ENCODE data around the gene MINDY4B. TPM values are rescaled to one million over a fixed set of nuclear protein-coding genes. Genes with fewer than 3 reads are reported as not detected.

Gene MINDY4B
- total RNA-seq, 1 donor from 2014 or later = 3.0 TPM

DNA sequence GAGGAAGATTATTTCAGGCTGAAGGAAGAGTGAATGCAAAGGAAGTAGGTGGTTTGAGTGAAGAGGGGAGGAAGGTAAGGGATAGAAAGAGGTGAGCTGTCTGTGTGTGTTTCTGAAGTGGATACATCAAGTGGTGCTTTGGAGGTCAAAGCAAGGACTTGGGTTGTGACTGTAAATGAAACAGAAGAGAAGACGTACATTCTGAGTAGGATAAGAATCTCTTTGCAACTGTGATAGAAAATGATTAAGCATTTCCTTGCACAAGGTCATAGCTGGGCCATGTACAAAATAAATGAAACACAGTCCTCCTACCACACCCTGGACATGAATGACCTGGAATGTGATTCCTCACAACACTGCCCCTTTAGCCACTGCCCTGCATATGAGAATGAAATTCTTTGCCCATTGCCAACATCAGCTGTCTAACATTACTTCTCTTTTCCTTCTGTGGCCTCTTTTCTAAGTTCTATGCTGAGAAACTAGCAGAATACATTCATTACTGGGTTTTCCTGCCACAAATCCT lies 28.3 kb upstream of the MINDY4B start:
- TF ChIP-seq, protein P1, sequence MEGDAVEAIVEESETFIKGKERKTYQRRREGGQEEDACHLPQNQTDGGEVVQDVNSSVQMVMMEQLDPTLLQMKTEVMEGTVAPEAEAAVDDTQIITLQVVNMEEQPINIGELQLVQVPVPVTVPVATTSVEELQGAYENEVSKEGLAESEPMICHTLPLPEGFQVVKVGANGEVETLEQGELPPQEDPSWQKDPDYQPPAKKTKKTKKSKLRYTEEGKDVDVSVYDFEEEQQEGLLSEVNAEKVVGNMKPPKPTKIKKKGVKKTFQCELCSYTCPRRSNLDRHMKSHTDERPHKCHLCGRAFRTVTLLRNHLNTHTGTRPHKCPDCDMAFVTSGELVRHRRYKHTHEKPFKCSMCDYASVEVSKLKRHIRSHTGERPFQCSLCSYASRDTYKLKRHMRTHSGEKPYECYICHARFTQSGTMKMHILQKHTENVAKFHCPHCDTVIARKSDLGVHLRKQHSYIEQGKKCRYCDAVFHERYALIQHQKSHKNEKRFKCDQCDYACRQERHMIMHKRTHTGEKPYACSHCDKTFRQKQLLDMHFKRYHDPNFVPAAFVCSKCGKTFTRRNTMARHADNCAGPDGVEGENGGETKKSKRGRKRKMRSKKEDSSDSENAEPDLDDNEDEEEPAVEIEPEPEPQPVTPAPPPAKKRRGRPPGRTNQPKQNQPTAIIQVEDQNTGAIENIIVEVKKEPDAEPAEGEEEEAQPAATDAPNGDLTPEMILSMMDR (IDR thresholded peaks at IDR 0.05; ENCODE audit: unreplicated experiment) = no peak
- Mint-ChIP-seq H3K9me3 (ENCODE audit: unreplicated experiment) (no peaks in the 10 kb centered on the region), H3K4me1 (ENCODE audit: unreplicated experiment) (no peaks in the 10 kb centered on the region), H3K27ac (ENCODE audit: unreplicated experiment) (no peak overlapping the region), H3K4me3 (ENCODE audit: unreplicated experiment) (no peak overlapping the region), H3K36me3 (ENCODE audit: low read depth, unreplicated experiment) (no peaks in the 10 kb centered on the region), H3K27me3 (ENCODE audit: unreplicated experiment) (peaks cover 1% of the 10 kb centered on the region)
- no peak for DNase-seq (ENCODE audit: low spot score)

DNA sequence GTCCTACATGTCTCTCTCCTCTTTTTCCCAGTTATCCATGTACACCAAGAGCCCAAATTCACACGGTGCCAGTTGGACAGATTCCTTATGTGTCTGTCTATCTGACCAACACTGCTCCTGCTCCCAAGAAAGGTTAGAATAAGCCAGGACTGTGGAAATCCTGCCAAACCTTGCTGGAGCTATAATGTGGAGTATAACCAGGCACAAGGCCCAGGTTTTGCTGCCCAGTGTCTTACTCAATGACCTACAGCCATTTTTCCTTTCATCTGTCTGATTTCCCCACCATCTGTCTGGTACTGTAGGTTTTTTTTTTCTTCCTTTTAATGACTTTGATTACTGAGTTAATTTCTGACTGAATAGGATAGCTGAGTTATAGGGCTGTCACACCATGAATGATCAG lies 26.5 kb upstream of the MINDY4B start:
- Mint-ChIP-seq H3K27ac (ENCODE audit: unreplicated experiment) (no peak overlapping the region), H3K27me3 (ENCODE audit: unreplicated experiment) (peaks cover 1% of the 10 kb centered on the region), H3K4me1 (ENCODE audit: unreplicated experiment) (no peaks in the 10 kb centered on the region), H3K9me3 (ENCODE audit: unreplicated experiment) (no peaks in the 10 kb centered on the region), H3K36me3 (ENCODE audit: low read depth, unreplicated experiment) (no peaks in the 10 kb centered on the region), H3K4me3 (ENCODE audit: unreplicated experiment) (no peak overlapping the region)
- no peak for DNase-seq (ENCODE audit: low spot score)
- TF ChIP-seq, protein P1 (IDR thresholded peaks at IDR 0.05; ENCODE audit: unreplicated experiment) = no peak

DNA sequence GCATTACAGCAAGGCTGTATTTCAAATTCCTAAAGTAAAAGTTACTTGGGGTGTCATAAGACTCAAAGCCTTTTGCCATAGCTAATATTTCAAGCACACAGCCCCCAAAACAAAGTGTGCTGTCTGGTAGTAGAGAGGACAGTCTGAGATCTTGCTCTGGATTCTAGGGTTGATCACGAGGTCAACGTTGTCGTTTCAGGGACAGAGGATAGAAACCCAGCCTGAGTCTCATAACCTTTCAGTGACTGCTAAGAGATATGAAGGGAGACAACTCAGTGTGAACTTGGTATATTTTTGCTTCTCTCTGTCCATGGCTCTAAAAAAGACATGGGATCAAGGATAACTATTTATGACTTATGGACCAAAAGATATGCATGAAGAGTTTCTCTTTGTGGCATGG lies 25.6 kb upstream of the MINDY4B start:
- Mint-ChIP-seq H3K36me3 (ENCODE audit: low read depth, unreplicated experiment) (no peaks in the 10 kb centered on the region), H3K9me3 (ENCODE audit: unreplicated experiment) (no peaks in the 10 kb centered on the region), H3K4me1 (ENCODE audit: unreplicated experiment) (no peaks in the 10 kb centered on the region), H3K27ac (ENCODE audit: unreplicated experiment) (no peak overlapping the region), H3K4me3 (ENCODE audit: unreplicated experiment) (no peak overlapping the region), H3K27me3 (ENCODE audit: unreplicated experiment) (no peaks in the 10 kb centered on the region)
- no peak for DNase-seq (ENCODE audit: low spot score)
- TF ChIP-seq, protein P1 (IDR thresholded peaks at IDR 0.05; ENCODE audit: unreplicated experiment) = no peak

DNA sequence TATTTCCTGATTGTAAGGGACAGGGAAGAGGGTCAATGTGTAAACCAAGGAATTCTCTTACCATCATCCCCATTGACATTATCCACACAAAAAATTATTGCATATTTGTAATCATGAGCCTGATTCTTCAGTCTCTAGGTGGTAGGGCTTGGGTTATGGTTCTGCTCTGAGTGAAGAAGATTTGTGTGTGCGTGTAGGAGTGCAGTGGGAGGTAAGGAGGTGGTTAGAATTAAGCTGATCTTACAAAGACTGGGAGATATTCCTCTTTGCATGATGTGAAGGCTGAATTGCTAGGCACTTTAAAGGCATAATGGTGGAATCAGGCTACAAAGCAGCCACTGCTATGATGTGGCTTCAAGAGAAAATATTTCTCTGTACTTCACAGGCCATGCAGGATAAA lies 23.0 kb upstream of the MINDY4B start:
- Mint-ChIP-seq H3K9me3 (ENCODE audit: unreplicated experiment) (no peaks in the 10 kb centered on the region), H3K36me3 (ENCODE audit: low read depth, unreplicated experiment) (no peaks in the 10 kb centered on the region), H3K27ac (ENCODE audit: unreplicated experiment) (no peak overlapping the region), H3K4me3 (ENCODE audit: unreplicated experiment) (no peak overlapping the region), H3K4me1 (ENCODE audit: unreplicated experiment) (no peaks in the 10 kb centered on the region), H3K27me3 (ENCODE audit: unreplicated experiment) (no peaks in the 10 kb centered on the region)
- no peak for DNase-seq (ENCODE audit: low spot score)
- TF ChIP-seq, protein P1 (IDR thresholded peaks at IDR 0.05; ENCODE audit: unreplicated experiment) = no peak

DNA sequence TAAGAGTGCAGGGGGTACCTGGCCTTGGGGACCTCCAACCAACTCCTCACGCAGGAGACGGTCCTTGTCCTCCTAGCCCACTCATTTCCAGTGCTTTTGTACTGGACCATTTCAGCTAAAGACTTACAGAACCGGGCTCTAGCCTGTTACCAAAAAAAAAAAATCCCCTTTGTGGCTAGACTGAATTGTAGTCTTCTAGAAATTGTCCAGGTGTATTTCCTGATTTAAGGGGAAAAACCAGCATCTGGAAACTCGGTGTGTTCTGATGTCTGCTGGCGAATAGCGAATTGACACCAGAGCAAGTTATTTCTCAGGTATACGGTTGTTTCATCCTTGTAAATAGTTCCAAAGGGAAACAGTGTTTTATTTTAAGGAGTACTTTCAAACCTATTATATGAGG lies 21.1 kb upstream of the MINDY4B start:
- Mint-ChIP-seq H3K4me3 (ENCODE audit: unreplicated experiment) (no peak overlapping the region), H3K27ac (ENCODE audit: unreplicated experiment) (no peak overlapping the region), H3K36me3 (ENCODE audit: low read depth, unreplicated experiment) (no peaks in the 10 kb centered on the region), H3K4me1 (ENCODE audit: unreplicated experiment) (peaks cover 4% of the 10 kb centered on the region), H3K9me3 (ENCODE audit: unreplicated experiment) (no peaks in the 10 kb centered on the region), H3K27me3 (ENCODE audit: unreplicated experiment) (no peaks in the 10 kb centered on the region)
- no peak for DNase-seq (ENCODE audit: low spot score)
- TF ChIP-seq, protein P1 (IDR thresholded peaks at IDR 0.05; ENCODE audit: unreplicated experiment) = no peak
